Measurements from ENCODE around the gene PDLIM7.
A peak's percentile ranks its signal among the peaks of the same experiment; 100 is the strongest.

PDLIM7 gene

DNA sequence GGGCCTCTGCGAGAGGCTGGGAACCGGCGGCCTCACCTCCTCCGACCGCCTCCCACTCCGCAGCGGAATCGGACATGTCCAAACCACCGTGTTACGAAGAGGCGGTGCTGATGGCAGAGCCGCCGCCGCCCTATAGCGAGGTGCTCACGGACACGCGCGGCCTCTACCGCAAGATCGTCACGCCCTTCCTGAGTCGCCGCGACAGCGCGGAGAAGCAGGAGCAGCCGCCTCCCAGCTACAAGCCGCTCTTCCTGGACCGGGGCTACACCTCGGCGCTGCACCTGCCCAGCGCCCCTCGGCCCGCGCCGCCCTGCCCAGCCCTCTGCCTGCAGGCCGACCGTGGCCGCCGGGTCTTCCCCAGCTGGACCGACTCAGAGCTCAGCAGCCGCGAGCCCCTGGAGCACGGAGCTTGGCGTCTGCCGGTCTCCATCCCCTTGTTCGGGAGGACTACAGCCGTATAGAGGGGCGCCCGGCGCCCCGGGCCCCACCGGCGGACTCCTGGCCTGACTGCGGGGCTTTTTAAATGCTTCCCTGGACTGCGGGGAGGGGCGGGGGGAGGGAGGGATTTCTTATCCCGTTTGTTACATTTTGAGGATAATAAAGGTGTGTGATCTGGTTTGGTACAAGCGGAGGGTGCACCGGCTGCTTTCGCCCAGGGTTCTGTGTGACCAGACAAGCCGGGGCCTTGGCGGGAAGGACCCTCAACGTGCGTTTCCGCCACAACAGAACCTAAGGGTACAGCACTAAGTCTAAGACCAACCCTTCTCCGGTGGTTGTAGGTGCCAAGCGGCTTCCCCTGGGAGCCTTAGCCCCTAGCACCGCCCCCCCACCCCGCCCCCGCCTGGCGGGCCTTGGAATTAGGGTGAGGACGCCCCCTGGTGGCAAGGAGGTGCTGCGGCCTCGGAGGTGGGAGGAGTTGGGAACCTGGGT lies 41.5 kb downstream of the PDLIM7 start:
- DNase-seq = peak; percentile 98 to 99

DNA sequence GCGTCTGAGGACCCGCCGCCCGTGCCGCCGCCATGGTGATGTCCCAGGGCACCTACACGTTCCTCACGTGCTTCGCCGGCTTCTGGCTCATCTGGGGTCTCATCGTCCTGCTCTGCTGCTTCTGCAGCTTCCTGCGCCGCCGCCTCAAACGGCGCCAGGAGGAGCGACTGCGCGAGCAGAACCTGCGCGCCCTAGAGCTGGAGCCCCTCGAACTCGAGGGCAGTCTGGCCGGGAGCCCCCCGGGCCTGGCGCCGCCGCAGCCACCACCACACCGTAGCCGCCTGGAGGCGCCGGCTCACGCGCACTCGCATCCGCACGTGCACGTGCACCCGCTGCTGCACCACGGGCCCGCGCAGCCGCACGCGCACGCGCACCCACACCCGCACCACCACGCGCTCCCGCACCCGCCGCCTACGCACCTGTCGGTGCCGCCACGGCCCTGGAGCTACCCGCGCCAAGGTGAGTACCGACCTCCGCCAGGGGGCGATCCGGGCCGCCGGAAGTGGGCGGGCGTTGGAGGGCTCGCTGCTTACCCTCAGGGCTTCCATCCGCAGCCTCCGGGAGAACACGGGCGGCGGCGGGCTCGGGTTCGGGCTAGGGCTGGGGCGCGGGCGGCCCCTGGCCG lies 42.3 kb downstream of the PDLIM7 start:
- peak; percentile 97 to 98 for DNase-seq

DNA sequence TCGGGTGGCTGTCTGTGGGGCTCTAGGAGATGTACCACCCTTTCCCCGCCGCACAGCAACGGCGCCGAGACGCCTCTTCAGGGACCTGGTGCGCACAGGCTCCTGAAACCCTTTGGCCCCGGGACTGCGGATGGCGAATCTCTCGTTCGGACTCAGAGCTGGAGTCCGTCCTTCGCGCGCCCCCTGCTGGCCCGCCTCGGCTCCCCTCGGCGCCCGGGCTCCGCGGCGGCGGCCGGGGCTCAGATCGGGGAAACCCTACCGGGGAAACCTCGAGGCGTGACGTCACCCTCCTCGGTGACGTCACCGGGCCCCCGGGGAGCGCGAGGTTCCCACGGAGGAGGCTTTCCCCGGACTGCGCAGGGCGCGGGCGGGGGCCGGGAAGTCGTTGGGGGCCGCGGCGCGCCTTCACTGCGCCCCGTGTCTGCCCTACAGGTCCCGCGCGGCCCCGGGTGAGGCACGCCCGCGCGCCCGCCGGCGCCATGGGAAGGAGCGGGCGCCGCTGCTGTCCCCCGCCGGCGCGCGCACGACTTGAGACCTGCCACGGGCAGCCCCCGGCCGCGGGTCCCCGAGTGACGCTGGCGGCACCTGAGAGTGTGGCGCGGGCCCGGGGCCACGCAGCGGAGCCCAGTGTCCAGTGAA lies 42.9 kb downstream of the PDLIM7 start:
- peak; percentile 97 to 98 for DNase-seq

DNA sequence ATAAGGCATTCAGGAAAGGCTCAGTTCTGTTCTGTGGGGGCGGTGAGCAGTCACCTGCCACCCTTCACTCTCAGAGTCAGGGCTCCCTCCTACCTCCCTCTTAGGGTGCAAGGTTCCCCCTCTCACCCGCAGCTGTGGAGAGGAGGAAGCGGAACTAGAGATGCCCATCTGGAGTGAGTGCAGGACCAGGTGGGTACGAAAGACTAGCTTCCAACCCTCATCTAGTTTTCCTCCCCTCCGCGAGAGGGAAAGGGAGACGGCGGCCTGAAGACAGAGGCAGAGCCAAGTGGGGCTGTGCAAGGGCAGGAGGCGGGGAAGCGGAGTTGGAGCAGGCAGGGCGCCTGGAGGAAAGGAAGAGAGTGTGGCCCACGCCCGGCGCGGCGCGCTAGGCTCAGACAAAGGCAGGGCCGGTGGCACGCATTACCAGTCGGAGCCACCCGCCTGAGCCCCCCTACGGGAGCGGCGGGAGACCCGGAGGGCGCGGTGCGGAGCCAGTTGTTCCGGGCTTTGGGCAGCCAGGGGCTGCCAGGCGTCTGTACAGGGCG lies 43.5 kb downstream of the PDLIM7 start:
- DNase-seq = no peak

DNA sequence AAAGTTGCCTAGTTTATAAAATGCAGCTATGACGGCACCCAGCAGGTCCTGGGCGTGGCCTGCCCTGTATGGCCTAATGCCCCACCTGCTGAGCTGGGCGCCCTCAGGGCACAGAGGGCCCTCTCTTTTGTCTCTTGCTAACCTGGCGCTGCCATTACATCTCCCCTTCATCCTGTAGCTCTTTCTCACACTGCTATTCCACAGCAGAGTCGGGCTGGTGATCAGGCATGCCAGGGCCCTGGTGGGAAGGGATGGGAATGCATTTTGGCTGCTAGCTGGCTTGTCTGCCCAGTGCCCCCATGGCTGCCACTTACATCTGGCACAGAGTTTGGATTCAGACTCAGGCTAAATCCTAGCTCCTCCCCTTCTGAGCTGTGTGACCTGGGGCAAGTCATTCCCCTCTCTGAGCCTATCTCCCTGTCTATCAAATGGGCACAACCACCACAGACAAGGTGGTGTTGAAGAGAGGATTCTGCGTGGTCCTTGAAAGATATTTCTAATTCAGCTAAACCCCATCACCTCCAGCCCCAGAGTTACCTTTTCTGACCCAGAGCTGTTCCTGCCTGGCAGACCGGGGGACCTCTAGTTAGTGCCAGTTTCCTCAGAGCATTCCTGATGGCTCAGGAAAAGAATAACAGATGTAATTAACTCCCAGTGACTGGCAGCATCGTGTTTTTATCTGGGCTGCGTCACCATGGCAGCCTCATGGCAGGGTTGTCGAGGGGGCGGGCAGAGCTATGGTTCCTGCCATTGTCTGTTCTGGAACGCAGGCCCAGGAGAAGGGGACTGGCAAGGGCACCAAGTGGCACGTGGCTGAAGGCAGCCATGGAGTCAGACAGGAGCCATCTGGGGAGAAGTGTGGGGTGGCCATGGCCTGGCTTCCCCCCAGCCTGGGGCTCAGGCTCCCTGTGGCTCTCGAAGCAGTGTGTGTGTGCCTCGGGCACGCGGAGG lies 44.4 kb downstream of the PDLIM7 start:
- DNase-seq = no peak

DNA sequence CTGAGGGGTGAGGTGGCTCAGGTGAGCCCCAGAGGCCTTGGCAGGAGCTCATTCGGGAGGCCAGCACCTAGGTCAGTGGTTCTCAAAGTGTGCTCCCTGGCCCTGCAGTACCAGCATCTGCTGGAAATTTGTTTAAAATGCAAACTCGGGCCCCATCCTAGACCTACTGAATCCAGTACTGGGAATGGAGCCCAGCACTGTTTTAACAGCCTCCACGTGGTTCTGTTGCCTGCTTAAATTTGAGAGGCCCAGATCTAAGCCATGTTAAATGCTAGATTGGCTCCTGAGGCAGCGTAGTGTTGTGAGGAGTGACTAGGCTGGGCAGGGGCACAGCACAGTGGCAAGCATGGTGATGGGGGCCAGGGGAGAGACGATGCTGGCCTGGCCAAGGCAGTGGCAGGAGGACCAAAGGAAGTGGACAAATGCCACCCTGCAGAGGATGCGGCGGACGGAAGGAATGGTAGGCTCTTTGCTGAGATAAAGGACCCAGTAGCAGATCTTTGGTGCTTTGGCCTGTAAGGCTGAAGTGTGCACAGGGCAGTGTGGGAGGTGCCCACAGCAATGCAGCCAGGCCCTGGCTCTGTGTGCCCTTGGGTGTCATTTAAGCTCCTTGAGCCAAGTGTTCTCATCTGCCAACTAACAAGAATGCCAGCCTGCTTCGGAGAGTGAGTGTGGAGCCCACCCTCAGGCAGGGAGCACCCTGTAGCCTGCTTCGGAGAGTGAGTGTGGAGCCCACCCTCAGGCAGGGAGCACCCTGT lies 46.6 kb downstream of the PDLIM7 start:
- DNase-seq = no peak

DNA sequence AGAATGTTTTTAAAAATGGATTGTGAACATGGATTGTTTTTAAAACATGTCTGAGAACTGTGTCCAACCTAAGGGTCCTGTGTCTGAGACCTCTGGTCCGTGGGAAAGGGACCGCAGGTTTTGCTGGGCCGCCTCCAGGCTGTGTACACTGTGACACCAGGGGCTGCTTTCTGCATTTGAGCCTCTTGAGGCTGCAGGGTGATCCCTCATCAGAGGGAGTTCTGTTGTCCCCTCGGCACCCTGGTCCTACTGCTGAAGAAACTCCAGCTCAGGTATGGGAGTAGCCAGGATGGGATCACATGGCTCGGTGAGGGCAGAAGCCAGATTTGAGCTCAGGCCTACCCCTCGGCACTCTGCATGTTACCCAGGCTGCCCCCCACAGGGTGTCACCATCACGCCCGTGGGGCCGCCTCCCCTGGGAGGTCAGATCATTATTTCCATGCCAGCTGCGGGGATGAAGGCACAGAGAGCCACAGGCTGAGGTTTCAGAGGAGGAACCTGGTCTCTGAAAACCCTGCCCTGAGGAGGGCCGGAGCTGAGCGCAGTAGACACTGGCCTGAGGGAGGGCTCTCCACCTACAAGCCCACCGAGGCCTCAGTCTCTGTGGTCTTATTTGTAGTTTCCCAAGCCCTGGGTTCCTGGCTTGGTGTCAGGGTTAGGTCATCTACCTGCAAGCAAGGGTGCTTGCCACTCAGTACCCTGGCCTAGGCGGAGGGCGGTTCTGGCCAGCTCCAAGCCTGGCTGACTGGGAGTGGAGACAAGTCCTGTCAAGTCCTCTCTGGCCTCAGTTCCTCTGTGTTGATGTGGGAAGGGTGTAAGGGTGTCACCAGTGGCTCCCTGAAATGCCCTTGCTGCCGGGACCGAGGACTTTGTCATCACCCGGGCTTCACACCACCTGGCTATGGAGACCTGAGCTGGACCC lies 48.0 kb downstream of the PDLIM7 start:
- DNase-seq = peak in 1 of 2 experiments; percentile 35

DNA sequence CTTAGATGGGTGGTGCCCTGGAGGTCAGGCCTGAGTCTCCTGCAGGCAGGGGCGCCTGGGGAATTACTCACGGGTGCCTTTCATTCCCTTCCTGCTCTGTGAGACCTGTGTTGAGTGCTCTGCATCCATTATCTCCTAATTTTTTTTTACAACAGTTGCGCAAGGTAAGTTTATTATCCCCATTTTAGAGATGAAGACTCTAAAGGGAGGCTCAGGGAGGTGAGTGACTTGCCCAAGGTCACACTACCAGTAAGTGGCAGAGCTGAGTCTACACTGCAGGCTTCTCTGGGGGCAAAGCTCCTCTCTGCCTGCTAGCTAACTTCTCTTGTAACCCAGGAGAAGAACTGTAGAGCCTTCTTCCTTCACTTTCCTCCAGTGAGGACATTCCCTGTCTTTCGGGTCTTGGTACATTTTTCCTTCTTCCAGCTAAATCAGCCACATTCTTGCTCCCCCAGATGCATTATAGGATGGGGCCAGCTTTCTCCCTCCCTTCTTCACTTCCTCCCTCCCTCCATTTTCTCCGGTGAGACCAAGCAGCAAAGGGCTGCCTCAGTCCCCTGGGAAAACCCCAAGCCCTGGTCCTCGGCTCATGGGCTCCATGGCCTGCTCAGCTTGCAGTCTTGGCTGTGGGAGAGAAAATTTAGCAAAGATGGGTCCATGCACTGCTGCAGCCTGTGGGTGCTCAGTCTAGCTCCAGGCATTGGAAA lies 49.0 kb downstream of the PDLIM7 start:
- peak in 1 of 2 experiments; percentile 28 for DNase-seq

DNA sequence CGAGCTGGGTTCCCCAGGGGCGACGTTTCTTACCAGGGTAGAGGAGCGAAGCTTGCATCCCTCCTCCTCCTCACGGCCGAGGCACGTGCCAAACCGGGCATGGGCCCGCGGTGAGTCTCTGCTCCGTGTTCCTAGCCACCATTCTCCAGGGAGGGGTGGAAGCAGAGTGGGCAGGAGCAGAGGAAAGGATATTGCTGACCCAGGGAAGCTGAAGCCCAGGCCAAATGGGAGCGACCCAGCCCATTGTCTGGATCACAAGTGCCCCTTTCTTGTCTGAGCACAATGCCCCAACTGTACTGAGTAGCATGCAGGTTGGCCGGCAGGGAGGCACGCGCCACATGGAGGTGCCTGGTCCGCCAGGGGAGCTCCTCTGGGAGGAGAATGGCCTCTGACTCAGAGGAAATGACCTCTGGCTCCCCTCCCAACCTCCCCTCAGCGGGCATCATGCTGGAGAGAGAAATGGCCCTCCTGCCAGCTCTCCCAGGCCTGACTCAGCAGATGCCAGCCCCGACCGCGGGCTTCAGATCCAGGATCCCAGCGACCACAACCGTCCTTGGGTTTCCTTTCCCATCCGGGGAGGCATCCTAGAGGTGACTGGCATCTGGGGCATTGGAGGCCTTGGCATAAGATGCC lies 49.7 kb downstream of the PDLIM7 start:
- DNase-seq = peak in 1 of 2 experiments; percentile 63

DNA sequence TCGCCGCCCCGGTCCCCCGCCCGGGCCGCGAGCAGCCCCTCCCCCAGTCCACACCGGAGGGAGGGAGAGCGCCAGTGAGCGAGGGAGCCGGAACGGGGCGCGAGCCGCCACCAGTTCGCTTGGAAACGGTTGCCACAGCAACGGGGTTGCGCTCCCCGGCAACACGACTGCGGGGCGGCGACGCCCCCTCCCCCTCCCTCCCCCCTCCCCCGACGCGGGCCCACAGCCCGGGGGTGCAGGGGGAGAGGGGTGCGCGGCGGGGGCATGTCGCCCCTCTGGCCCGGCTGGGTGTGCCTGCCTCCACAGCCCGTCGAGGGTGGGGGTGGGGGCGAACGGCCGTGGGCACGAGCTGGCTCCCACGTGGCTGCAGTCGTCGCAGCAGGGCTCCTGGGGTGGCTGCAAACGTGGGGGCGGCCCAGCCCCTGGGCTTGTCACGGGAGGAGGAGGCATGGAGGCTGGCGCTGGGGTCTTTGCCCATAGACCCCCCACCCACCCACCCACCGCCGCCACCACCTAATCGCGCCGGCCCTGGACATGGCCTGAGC lies 50.3 kb downstream of the PDLIM7 start:
- peak; percentile 71 to 79 for DNase-seq

DNA sequence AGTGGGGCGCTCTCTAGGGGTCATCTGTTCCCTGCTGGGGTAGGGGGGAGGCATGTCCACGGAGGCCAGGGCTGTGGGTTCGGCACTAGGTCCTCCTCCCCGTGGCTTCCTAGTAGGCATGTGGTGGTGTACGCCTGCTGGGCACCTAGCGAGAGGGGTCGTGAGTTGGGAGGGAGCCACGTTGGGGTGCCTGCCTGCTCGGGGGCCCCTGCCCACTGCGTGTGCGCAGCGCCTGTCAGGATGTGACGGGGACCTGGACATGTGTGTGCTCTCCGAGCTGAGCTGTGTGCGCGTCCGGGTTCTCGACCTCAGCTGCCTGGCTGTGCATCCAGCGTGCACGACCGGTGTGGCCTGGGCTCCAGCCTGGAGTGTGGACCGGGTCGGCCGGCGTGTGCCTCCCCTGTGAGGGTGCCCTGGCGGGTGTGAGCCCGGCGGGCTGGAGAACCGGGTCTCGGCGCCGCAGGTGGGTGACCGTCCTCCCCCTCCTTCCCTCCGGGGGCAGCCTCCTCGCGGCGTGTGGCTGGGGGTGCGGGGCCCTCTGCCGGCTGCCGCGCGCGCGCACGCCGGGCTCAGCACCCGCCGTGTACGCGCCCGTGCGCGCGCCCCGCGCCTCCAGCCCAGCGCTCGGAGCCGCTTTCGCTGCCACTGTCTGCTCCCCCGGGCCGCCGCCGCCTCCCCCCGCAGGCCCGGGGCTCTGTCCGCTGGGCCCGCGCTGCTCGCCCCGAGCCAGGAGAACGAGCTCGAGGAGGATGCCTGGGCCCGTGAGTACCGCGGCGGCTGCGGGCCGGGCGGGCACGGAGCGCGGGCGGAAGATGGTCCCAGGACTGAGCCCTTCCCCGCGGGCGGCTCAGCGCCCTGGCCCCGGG lies 51.0 kb downstream of the PDLIM7 start, which contains the start of gene PRR7:
Gene PRR7, plus strand, starts transcription at position 615 of the 866 bp plus-strand sequence. CDS start 8,254 bp downstream, outside the sequence.
- peak; percentile 78 to 85 for DNase-seq

DNA sequence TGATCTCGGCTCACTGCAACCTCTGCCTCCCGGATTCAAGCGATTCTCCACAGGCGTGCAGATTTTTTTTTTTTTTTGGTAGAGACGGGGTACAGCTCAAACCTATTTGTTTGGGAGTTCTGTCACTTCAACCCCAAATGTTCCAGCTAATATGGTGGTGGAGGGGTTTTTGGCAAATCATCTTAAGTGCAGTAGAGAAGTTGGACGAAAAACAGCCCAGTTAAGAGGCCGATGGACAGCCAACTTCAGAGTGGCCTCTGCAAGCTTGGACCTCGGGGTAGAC lies 51.5 kb downstream of the PDLIM7 start:
- no peak for DNase-seq

DNA sequence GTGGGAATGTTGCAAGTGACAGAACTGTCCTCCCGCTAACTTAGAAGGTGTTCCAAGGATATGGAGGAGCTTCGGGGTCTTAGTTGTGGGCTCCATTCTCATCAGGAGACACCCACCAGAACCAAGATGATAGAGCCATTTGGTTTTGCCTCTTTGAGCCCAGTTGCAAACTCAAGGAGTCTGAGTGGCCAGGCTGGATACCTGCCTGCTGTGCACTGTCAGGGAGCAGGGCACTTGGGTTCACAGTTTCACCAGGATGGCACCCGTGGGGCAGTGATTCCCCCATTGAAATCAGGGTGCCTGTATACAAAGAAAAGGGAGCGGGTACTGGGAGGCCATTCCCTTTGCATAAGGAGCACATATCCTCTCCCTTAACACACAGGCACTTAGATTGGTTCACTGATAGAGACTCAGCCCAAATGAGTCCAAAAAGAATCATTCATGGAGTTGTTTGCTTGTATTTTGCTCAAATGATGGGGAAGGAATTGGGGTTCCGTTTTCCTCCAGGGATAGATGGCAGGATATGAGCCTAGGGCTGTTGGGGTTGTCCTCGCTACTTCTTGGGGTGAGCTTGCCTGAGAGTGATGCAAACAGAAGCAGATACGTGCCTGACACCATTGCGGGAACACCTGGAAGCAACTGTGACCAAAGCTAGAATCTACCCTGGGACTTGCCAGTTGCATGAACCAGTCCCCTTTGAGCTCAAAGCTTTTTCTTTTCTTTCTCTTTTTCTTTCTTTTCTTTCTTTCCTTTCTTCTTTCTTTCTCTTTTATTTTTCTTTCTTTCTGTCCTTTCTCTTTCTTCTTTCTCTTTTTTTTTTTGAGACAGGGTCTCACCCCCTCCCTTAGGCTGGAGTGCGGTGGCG lies 52.1 kb downstream of the PDLIM7 start:
- peak in 1 of 2 experiments; percentile 50 for DNase-seq

DNA sequence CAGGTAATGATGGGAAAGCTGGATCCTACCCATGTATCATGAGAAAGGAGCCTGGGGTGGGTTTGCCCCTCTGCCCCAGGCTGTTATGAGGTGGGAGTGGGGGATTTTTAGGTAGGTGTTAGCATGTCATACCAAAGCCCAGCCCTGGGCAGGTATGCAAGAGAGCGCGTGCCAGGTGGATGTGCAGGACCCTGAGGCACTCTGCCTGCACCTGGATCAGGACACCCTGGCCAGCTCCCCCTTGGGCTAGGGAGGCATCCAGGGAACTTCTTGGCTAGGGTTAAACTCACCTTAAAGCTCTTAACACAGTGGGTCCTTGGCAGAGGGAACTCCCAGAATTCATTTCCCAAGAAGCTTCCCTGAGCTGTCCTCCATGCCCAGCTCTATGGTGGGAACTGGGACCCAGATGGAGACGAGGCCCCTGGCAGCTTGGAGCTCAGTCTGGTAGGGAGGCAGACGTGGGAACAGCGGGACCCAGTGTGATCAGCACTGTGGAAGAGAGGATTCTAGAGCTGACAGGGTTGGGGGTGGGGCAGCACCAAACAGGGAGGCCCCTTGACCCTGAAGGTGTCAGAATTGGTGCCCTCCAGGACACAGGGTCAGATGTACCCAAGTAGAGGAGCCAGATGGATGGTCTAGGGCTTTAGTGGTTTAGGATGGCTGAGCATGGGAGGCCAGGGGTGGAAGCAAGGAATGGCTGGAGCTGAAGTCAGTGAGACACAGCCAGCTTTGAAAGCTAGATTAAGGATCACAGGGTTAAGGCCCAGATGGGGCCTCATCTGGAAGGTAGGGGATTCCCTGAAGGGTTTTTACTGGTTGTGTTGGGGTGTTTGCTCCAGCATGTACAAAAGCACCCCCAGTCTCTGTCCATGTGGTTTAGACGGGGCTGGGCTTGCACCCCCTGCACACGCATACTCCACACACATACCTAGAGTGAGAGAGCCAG lies 53.0 kb downstream of the PDLIM7 start:
- peak in 1 of 2 experiments; percentile 55 for DNase-seq

DNA sequence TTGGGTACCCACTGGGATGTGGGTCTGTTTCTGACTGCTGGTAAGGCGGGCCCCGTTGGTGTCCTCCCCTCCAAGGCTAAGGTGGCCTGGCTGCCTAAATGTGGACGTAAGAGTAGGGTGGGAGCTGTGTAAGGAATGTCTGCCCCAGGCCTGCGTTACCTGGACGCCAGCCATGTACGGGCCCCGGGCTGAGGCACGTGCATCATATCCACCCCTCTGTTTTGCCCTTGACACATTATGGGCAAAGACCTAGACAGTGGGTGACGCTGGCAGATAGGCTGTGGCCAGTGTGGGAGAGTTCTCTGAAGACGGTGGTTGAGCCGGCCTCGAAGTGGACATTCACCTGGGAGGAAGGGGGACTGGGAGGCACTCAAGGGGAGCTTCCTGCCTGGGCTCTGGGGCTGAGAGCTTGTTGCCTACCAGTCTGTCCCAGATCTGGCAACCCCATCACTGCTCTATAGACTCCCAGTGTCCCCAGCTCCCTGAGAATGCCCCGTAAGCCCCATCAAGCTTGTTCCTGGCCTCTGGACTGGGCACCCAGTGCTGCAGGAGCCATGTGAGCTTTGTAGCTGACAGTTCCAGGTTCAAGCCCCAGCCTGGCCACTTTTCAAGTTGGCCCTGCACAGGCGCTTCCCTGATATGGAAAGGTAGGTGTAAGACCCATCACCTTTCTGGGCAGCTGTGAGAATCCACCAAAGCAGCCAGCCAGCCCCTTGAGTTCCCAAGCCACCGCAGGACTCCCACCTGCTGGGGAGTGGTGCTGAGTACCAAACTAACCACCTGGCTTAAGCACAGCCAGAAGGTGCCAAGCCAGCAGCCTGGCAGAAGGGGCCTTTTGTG lies 54.0 kb downstream of the PDLIM7 start:
- DNase-seq = no peak
